GM18505 (cell line): Measurements from ENCODE around the gene GMFB.
A peak's percentile ranks its signal among the peaks of the same experiment; 100 is the strongest.
"Not testable (repeated sequence)": the region's sequence is repeated elsewhere in the genome, so short reads cannot be mapped to it uniquely, and the experiment has no call there.

Experiments
- ATAC-seq: cut with Tn5 transposase; IDR thresholded peaks from one replicate; pipeline ENCODE4 v1.9.1; 2021; ENCODE audit not compliant: unreplicated experiment
- POLR2A ChIP-seq: IDR thresholded peaks from 4 replicates; pipeline ENCODE4 v1.6.1; 2011; ENCODE audit warnings: borderline replicate concordance; ENCODE audit not compliant: insufficient read depth, insufficient read length; ENCODE audit errors: extremely low read depth

Gene GMFB

DNA sequence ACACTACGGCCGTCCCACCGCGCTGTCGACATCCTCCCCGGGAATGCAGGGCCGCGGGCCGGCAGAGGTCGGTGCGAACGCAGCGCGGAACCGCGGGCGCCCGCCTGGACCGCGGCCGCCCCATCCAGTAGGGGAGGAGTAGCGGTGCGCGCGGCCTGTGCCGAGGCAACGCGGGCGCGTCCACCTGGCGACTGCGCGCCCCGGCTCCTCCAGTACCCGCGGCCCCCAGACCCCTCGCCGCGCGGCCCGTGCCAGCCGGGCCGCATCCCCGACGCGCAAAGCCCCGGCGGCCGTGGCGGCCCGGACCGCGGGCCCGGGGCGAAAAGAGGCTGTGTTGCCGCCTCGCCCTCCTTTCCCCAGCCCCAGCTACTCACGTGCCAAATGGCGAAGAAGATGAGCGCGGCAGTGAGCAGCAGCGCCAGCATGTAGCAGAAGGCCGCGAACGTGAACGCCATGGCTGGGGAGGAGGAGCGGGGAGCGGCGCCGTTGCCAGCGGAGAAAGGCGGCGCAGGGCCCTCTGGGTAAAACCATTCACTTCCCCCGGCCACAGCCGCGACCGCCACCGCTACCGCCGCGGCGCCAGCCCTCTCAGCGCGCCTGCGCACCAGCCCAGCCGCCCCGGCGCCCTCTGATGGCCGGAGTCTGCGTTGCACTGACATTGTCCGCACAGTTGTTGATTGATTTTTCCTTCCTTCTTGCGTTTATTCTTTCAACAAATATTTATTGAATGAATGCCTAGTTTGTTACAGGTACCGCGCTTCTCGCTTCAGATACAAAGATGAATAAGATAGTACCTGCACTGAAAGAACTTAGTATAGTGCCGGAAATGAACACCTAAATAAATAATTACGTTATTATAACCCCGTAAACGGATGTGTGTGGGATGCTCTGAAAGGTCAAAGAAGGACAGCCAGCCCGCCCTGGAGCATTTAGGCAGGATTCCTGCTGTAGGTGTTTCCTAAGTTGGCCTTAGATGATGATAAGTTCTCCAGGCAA is 47.6 kb downstream of the GMFB start, which contains the start of gene CNIH1:
Gene CNIH1, minus strand, starts transcription at position 502 of the 996 bp plus-strand sequence. Its CDS starts 47 bp downstream, at position 455.
- ATAC-seq, result peak; percentile 95
- peak; percentile 89 for TF ChIP-seq POLR2A

DNA sequence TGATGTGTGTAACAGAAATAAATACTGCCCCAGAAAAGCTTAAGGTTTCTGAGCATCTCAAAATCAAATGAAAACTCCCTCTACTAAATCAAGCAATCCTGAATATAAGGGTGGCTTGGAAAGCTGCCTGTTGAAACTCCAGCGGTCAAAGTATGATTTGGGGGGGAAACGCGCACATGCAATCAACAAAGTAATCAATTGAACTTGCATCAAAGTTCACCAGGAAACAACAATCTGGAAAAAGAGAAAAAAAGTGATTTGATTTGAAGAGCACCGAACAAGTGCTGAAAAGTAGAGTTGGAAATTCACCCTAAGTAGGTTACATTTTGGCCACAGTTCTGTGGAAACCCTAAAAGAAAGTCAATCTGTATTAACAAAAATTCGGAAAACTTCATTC is 48.3 kb downstream of the GMFB start:
- ATAC-seq, result no peak
- no peak for TF ChIP-seq POLR2A

DNA sequence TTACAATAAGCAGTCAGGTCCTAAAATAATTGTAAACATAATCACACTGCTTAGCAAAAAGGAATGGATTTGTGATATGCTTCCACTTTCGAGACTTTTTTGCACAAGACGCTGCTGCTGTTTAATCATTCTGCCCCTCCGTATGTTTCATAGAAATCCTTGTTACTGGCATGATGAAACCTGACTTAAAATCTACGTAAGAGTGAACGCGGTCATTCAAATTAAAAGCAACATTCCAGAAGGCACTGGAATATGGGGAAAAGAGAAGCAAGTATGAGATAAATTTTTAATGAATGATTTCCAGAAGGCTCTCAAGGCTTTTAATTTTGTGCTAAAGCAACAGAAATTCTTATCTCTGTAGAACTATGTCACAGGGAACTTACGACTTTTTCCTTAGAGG is 48.7 kb downstream of the GMFB start:
- no peak for ATAC-seq
- TF ChIP-seq POLR2A, result no peak

DNA sequence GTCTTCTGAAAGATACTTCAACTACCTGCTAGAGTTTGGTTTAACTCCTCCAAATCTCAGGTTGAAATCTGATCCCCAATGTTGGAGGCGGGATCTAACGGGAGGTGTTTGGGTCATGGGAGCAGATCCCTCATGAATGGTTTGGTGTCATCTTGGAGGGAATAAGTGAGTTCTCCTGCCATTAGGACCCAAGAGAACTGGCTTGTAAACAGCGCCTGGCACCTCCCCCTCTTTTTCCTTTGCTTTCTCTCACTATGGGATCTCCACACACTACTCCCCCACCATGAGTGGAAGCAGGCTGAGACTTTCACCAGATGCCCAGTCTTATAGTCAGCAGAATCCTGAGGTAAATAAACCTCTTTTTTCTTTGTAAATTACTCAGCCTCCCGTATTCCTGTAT is 50.1 kb downstream of the GMFB start:
- ATAC-seq, result no peak
- no peak for TF ChIP-seq POLR2A

DNA sequence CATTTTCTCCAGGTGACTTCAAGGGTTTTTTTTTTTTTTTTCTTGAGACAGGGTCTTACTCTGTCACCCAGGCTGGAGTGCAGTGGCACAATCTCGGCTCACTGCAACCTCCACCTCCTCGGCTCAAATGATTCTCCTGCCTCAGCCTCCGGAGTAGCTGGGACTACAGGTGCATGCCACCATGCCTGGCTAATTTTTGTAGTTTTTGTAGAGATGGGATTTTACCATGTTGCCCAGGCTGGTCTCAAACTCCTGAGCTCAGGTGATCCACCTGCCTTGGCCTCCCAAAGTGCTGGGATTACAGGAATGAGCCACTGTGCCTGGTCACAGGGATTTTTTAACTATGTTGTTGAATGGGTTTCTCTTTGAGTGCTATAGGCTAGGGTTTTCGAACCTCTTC is 50.8 kb downstream of the GMFB start:
- ATAC-seq, result not testable (repeated sequence)

DNA sequence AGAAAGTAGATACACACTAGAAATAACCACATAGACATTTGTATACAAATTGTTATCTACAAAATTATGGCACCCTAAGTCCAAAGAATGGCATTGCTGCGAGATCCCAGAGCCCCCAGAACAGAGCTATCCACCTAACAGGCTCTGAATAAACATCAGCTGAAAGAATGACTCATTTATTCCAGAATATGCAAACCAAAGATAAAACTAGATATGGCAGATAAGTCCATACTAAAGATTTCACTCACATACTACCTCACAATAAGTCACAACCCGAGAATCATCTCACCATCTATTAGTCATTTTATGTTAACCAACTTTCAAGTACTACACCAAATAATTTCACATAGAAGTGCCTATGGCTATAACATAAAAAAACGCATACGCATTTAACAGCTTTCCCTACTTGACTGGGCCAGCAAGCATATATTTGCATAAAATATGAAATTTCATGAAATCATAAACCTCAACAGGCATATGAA is 53.2 kb downstream of the GMFB start:
- peak; percentile 41 for ATAC-seq
- no peak for TF ChIP-seq POLR2A

DNA sequence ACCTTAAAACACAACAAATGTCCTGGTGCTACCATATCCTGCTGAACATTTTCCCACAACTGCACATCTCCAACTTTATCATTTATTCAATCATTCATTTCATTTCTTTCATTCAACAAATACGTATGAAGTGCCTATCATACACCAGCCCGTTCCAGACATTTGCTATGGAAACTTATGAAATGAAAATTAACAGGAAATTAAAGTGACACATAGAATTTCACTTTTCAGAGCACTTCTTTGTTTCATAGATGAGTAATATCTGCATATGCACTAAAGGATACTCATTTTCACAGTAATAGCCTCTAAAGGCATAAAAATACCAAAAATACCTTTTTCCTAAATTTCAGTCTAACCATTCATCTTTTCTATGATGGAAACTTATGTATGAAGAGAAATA is 60.3 kb downstream of the GMFB start:
- no peak for ATAC-seq
- no peak for TF ChIP-seq POLR2A

DNA sequence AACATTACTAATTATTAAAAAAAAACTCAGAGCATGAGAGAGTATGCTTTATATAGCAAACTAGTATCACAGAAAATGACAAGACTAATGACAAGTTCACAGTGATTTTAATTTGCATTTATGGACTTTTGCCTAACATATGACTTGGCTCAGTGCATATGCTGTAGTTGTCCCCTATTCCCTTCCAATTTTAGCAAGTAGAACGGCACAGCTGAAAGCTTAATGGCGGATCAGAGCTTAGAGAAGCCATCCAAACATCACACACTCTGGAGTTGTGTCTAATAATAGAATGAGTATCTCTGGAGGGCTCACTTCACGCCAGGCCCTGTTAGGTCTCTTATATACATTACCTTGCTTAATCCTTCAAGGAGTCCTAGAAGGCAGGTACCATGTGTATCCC is 60.9 kb downstream of the GMFB start:
- no peak for TF ChIP-seq POLR2A
- ATAC-seq, result no peak

DNA sequence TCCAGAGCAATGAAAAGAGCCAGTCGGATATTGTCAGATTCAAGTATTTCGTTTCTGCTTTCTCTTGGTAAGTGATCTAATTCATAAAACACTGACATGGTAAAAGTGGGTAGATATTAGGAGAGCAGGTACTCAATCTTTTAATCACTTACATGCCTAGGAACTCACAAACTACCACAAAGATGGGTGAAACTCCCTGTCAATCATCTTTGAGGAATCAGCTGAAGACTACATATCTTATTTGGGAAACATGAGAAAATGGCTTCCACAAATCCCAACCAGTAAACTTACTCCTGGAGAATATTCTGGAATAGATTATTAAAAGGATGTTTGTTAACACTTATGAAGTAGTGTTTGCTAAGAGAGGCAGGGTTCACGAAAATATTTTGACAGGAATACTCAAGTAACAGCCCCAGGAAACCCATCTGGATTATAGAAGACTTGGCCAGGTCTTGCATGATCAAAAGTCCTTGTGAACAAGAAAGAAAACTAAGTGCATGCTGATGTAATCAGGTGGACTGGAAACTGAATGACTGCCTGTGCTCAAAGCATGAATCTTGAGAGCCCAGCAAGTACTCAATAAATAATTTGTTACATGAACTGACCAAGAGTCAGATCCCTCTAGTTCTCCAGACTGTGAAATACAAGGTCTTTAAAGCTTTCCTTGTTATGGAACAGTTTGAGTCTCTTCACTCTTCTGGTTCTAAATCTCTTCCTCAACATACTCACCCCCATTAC is 63.1 kb downstream of the GMFB start:
- TF ChIP-seq POLR2A, result no peak
- ATAC-seq, result no peak

DNA sequence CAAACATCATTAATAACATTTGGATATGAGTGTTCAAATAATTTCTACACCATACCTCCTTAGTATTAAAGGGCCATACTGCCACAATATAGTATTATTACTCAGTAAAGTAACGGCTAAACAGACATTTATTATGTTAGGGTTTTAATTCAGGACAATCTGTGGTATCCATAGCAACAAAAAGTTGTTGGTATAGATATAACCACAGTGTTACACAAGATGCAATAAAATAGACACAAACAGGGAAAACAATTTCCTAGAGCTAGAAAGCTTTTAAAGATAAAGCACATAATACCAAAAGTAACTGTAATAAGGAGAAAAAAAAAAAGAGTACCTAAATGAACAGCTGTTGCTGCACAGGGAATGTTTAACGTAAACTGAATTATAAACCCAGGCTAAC is 63.7 kb downstream of the GMFB start:
- TF ChIP-seq POLR2A, result no peak
- no peak for ATAC-seq
